ENCODE results near the gene CEP57. TPM values are rescaled to one million over a fixed set of nuclear protein-coding genes. Genes with fewer than 3 reads are reported as not detected.

CEP57 gene
- total and polyA plus RNA-seq, 2 of the 4 experiments (the other 2 are of a cell fraction): 14.5 to 30.5 TPM

GRCh38 chr11:95867105-95867504 lies 76.8 kb downstream of the CEP57 start:
- no peak for TF ChIP-seq CTCF (conservative IDR thresholded peaks at IDR 0.05; ENCODE audit: low read depth, low read length)
- TF ChIP-seq MXI1 (IDR thresholded peaks at IDR 0.05; ENCODE audit: borderline replicate concordance, low read depth, low read length): no peak
- no peak for TF ChIP-seq MAFK (IDR thresholded peaks at IDR 0.05; ENCODE audit: low read depth, low read length)
- TF ChIP-seq, protein P1, sequence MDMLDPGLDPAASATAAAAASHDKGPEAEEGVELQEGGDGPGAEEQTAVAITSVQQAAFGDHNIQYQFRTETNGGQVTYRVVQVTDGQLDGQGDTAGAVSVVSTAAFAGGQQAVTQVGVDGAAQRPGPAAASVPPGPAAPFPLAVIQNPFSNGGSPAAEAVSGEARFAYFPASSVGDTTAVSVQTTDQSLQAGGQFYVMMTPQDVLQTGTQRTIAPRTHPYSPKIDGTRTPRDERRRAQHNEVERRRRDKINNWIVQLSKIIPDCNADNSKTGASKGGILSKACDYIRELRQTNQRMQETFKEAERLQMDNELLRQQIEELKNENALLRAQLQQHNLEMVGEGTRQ (IDR thresholded peaks at IDR 0.05; ENCODE audit: low read depth, low read length): no peak
- TF ChIP-seq NFE2L2 (IDR thresholded peaks at IDR 0.05; ENCODE audit: low read depth, low read length): no peak
- TF ChIP-seq MAZ (IDR thresholded peaks at IDR 0.05; ENCODE audit: borderline replicate concordance, low read depth, low read length): no peak
- no peak for TF ChIP-seq POLR2A (IDR thresholded peaks at IDR 0.05; ENCODE audit: low read depth, low read length)
- TF ChIP-seq BHLHE40 (IDR thresholded peaks at IDR 0.05; ENCODE audit: low read depth, low read length): no peak
- no peak for TF ChIP-seq SMC3 (IDR thresholded peaks at IDR 0.05; ENCODE audit: low read depth, low read length)
- TF ChIP-seq RFX5 (IDR thresholded peaks at IDR 0.05; ENCODE audit: low read depth, low read length): no peak
- no peak for TF ChIP-seq CEBPB (IDR thresholded peaks at IDR 0.05; ENCODE audit: low read depth, low read length)
- TF ChIP-seq FOS (IDR thresholded peaks at IDR 0.05; ENCODE audit: low read depth, low read length): no peak
- TF ChIP-seq RCOR1 (IDR thresholded peaks at IDR 0.05; ENCODE audit: insufficient replicate concordance, low read length): no peak
- TF ChIP-seq, protein P2, sequence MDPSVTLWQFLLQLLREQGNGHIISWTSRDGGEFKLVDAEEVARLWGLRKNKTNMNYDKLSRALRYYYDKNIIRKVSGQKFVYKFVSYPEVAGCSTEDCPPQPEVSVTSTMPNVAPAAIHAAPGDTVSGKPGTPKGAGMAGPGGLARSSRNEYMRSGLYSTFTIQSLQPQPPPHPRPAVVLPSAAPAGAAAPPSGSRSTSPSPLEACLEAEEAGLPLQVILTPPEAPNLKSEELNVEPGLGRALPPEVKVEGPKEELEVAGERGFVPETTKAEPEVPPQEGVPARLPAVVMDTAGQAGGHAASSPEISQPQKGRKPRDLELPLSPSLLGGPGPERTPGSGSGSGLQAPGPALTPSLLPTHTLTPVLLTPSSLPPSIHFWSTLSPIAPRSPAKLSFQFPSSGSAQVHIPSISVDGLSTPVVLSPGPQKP (IDR thresholded peaks at IDR 0.05; ENCODE audit: borderline replicate concordance, low read depth, low read length): no peak
- TF ChIP-seq RAD21 (IDR thresholded peaks at IDR 0.05; ENCODE audit: low read length): no peak
- no peak for TF ChIP-seq CHD1 (IDR thresholded peaks at IDR 0.05; ENCODE audit: low read depth, low read length)
- no peaks in the 10 kb centered on the region for H3K9me3 ChIP-seq (ENCODE audit: control insufficient read depth, insufficient read depth, low read length)

More at GRCh38 chr11:95867105-95867504, 76.8 kb downstream of the CEP57 start:
- WGBS, 2 experiments (ENCODE audit: extremely low coverage in 2 of 2, insufficient read length in 1 of 2): no CpG with 5 or more reads among the region's 6 CpGs
- Histone ChIP-seq H2AFZ (replicated peaks; ENCODE audit: low read length, poor library complexity) (no peak overlapping the region), H3K56ac (ENCODE audit: extremely low read depth, insufficient read depth, low read length) (no peak overlapping the region), H2BK15ac (ENCODE audit: low read depth, low read length) (no peak overlapping the region), H3K14ac (replicated peaks; ENCODE audit: low read depth, low read length) (no peak overlapping the region), H2BK120ac (ENCODE audit: low read depth, low read length) (no peak overlapping the region), H4K91ac (ENCODE audit: insufficient read depth, low read depth, low read length) (no peak overlapping the region), H3K27ac (ENCODE audit: insufficient read depth, low read length) (no peak overlapping the region), H2BK5ac (ENCODE audit: low read depth, low read length, poor library complexity, severe bottlenecking) (no peak overlapping the region), H3K4me2 (ENCODE audit: low read depth, low read length) (no peak overlapping the region), H3K4me3 (ENCODE audit: insufficient read depth, low read depth, low read length) (no peak overlapping the region), H4K8ac (ENCODE audit: low read depth in 2 of 2, low read length in 2 of 2) (peak overlapping the region in 1 of 2 experiments; percentile 7; a peak in 1 of 4 replicates), H3K79me1 (ENCODE audit: low read depth in 1 of 2, low read length in 2 of 2) (peaks cover 3 to 28% of the 10 kb centered on the region in 2 experiments), H3K27me3 (ENCODE audit: control insufficient read depth, insufficient read depth, low read length) (no peaks in the 10 kb centered on the region), H3K18ac (ENCODE audit: low read depth, low read length) (no peak overlapping the region), H3K9ac (ENCODE audit: low read depth, low read length) (no peak overlapping the region), H2BK20ac (ENCODE audit: low read depth, low read length) (no peak overlapping the region), H4K20me1 (ENCODE audit: insufficient read depth, low read length) (no peaks in the 10 kb centered on the region), H3K4me1 (ENCODE audit: control insufficient read depth, insufficient read depth, low read length) (peaks cover 2% of the 10 kb centered on the region; the same call in 1 of the 2 replicates), H3K4ac (ENCODE audit: low read depth, low read length) (no peak overlapping the region), H4K5ac (ENCODE audit: low read depth, low read length) (no peak overlapping the region), H3K23ac (ENCODE audit: low read depth, low read length) (no peak overlapping the region), H3K9me1 (ENCODE audit: insufficient read depth, low read length) (no peaks in the 10 kb centered on the region), H2AK5ac (ENCODE audit: low read depth, low read length) (no peak overlapping the region), H2AK9ac (replicated peaks; ENCODE audit: low read depth, low read length, poor library complexity) (no peak overlapping the region), H3K36me3 (ENCODE audit: control insufficient read depth, insufficient read depth, low read length) (peaks cover 2% of the 10 kb centered on the region; the same call in 1 of the 2 replicates)
- DNase-seq: no peak
- intact Hi-C loops (cut with micrococcal nuclease) (no loop called here), dilution Hi-C loops (cut with HindIII; ENCODE audit: low sequenced_read_pairs, unreplicated experiment) (no loop called here), in situ Hi-C loops (cut with MboI; ENCODE audit: low sequenced_read_pairs) (no loop called here)
- no TSS peak for BruUV-seq (replicated peaks)
- POLR2A ChIA-PET (ENCODE audit: unreplicated experiment): no interaction called here
- CTCF ChIA-PET: no interaction called here
- ATAC-seq (ENCODE audit: low read depth): no peak

Measured in IMR-90 (cell line).